ENCODE data around the gene AGAP3.

- TF ChIP-seq CTCF (IDR thresholded peaks at IDR 0.05) (no peak), POLR2A (IDR thresholded peaks at IDR 0.05) (no peak)
Observed at GRCh38 chr7:151174246-151175046, 88.2 kb downstream of the AGAP3 start.

Data from esophagus squamous epithelium (tissue), 4 donors.